Measurements from ENCODE around the gene OXER1. TPM values are rescaled to one million over a fixed set of nuclear protein-coding genes. Genes with fewer than 3 reads are reported as not detected.
A peak's percentile ranks its signal among the peaks of the same experiment; 100 is the strongest.

The OXER1 gene
- total RNA-seq, result not detected
- not detected for polyA plus RNA-seq

DNA sequence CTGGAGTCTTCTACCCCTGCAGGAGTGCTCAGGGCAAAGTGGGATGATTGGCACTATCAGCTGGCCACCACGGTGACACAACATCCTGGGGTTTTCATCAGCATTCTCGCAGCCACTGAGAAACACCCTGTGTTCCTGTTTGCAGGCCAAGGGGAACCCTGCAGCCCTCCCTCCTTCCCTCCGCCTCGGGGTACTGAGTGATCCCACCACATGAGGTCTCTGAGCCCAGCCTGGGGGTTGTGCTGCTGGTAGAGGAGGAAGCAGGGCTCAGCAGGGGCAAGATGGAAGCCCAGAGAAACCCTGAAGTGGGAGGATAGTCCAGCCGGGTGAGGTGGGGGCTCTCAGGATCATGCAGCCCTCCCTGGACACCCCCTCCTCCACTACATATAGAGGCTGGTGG lies at the start of gene OXER1:
OXER1 (minus strand) TSS at position 40 of the 400 bp plus-strand sequence. CDS start 73 bp downstream, outside the sequence.
- peaks cover 4 to 13% of the 10 kb centered on the region in 2 donors for H3K36me3 Mint-ChIP-seq
- H3K4me1 ChIP-seq (ENCODE audit: insufficient read depth, low read length), result no peaks in the 10 kb centered on the region
- no peak within 1 kb of the TSS for H3K4me3 ChIP-seq (ENCODE audit: low read length in 2 of 2)

GRCh38 chr2:42812899-42813479 lies 49.1 kb upstream of the OXER1 start:
- no peak overlapping the region for H3K27ac ChIP-seq (ENCODE audit: low read depth, low read length)
- H3K4me3 ChIP-seq (ENCODE audit: low read length in 2 of 2), result no peak overlapping the region
- peaks cover 0 to 8% of the 10 kb centered on the region in 2 donors for H3K36me3 Mint-ChIP-seq
- ChIA-PET POLR2A (ENCODE audit: partially characterized antibody) (no interaction called here), CTCF (ENCODE audit: partially characterized antibody) (interaction anchor here (0.7 to 1.0 kb wide), 3 partner anchors 15 to 781 kb away, joined by 3 to 6 read pairs (median 5); no protein-coding TSS in a partner anchor)
- no peaks in the 10 kb centered on the region for H3K9me3 ChIP-seq (ENCODE audit: control insufficient read depth in 1 of 2, low read length in 2 of 2)
- H3K27ac Mint-ChIP-seq, result peak overlapping the region in 4 of 7 donors; percentile 3 to 79 (median 75)
- intact Hi-C loops (cut with micrococcal nuclease), result loop anchor here (5.0 kb wide), 1 partner anchor 414 kb away; the partner anchor contains the start of gene ZFP36L2
- H3K4me1 Mint-ChIP-seq, result peaks cover 9 to 33% (median 16%) of the 10 kb centered on the region in 4 donors
- H3K27me3 ChIP-seq (ENCODE audit: insufficient read depth, low read length), result no peaks in the 10 kb centered on the region
- H3K27me3 Mint-ChIP-seq, result peaks cover 0 to 2% of the 10 kb centered on the region in 2 donors
- peaks cover 0 to 5% (median 0%) of the 10 kb centered on the region in 8 donors for H3K9me3 Mint-ChIP-seq
- no peak for DNase-seq
- peaks cover 9% of the 10 kb centered on the region for H3K4me1 ChIP-seq (ENCODE audit: insufficient read depth, low read length)
- no peaks in the 10 kb centered on the region for H3K36me3 ChIP-seq (ENCODE audit: insufficient read depth, low read length)
- peak overlapping the region in 4 of 8 donors; percentile 59 to 76 (median 61) for H3K4me3 Mint-ChIP-seq

More for the DNA sequence above, at the start of gene OXER1:
- no peak for DNase-seq
- H3K27me3 ChIP-seq (ENCODE audit: insufficient read depth, low read length), result no peaks in the 10 kb centered on the region
- no peaks in the 10 kb centered on the region for H3K9me3 ChIP-seq (ENCODE audit: control insufficient read depth in 1 of 2, low read length in 2 of 2)
- H3K27ac ChIP-seq (ENCODE audit: low read depth, low read length), result no peak within 1 kb of the TSS
- Mint-ChIP-seq H3K4me3 (no peak within 1 kb of the TSS), H3K27me3 (no peaks in the 10 kb centered on the region), H3K9me3 (no peaks in the 10 kb centered on the region), H3K27ac (peak within 1 kb of the TSS in 1 of 7 donors; percentile 42), H3K4me1 (no peaks in the 10 kb centered on the region)
- intact Hi-C loops (cut with micrococcal nuclease), result no loop called here
- CTCF ChIA-PET (ENCODE audit: partially characterized antibody), result no interaction called here
- POLR2A ChIA-PET (ENCODE audit: partially characterized antibody), result no interaction called here
- H3K36me3 ChIP-seq (ENCODE audit: insufficient read depth, low read length), result no peaks in the 10 kb centered on the region

GRCh38 chr2:42810971-42811811 lies 47.3 kb upstream of the OXER1 start:
- Histone ChIP-seq H3K4me1 (ENCODE audit: insufficient read depth, low read length) (peaks cover 9% of the 10 kb centered on the region), H3K9me3 (ENCODE audit: control insufficient read depth in 1 of 2, low read length in 2 of 2) (no peaks in the 10 kb centered on the region), H3K27me3 (ENCODE audit: insufficient read depth, low read length) (no peaks in the 10 kb centered on the region), H3K36me3 (ENCODE audit: insufficient read depth, low read length) (no peaks in the 10 kb centered on the region), H3K27ac (ENCODE audit: low read depth, low read length) (peak overlapping the region; percentile 81), H3K4me3 (ENCODE audit: low read length in 2 of 2) (peak overlapping the region; percentile 90 to 98)
- intact Hi-C loops (cut with micrococcal nuclease), result loop anchor here (1.0 to 5.0 kb wide), 7 partner anchors 16 to 971 kb away; partner anchors contain the start of genes COX7A2L, HAAO, THADA and ZFP36L2
- ChIA-PET POLR2A (ENCODE audit: partially characterized antibody) (interaction anchor here (0.6 to 3.3 kb wide), 30 partner anchors 8 to 1551 kb away, joined by 3 to 53 read pairs (median 6); partner anchors contain the start of genes CAMKMT, COX7A2L, DYNC2LI1 and HAAO), CTCF (ENCODE audit: partially characterized antibody) (interaction anchor here (0.6 to 2.7 kb wide), 12 partner anchors 11 to 982 kb away, joined by 3 to 13 read pairs (median 4); no protein-coding TSS in a partner anchor)
- H3K4me1 Mint-ChIP-seq, result peaks cover 9 to 33% (median 17%) of the 10 kb centered on the region in 4 donors
- H3K27me3 Mint-ChIP-seq, result peaks cover 0 to 2% of the 10 kb centered on the region in 2 donors
- H3K9me3 Mint-ChIP-seq, result peaks cover 0 to 5% (median 0%) of the 10 kb centered on the region in 8 donors
- peak; percentile 51 to 64 (median 55) for DNase-seq
- peak overlapping the region; percentile 95 to 99 (median 99) for H3K27ac Mint-ChIP-seq
- H3K4me3 Mint-ChIP-seq, result peak overlapping the region; percentile 93 to 99 (median 97)
- H3K36me3 Mint-ChIP-seq, result peaks cover 0 to 8% of the 10 kb centered on the region in 2 donors

DNA sequence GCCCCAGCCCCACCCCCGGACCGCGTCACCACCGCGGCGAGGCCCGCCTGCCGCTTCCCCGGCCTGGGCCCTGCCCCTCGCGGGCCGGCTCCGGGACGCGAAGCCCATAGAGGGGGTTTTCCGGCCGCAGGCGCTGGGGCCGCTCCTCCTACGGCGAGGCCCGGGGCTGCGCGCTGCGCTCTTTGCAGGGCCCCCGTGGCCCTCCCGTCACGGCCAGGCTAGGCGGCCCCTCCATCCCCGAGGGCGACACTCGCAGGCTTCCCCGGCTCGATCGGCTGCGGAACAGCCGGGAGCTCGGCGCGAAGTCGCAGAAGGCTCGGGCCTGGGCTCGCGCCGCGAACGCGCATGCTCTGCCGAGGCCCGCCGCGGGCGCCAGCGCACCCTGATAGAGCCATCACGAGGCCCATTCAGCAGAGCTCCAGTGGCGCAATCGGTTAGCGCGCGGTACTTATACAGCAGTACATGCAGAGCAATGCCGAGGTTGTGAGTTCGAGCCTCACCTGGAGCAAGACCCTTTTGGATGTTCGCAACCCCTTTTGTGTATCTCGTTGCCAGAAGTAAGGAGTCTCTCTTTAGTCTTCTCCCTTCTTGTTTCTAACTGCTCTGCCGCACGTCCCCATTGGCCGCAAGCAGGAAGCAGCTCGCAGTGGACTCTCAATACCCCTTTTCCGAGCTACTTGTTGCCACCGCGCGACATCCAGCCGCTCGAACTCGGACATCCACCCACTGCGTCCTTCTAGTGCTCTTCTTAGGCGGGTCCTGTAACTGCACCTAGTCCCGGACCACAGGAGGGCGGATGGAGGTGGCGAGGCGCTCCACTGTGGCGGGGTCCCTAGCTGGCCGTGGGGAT lies 46.4 kb upstream of the OXER1 start:
- H3K36me3 Mint-ChIP-seq, result peaks cover 0 to 8% of the 10 kb centered on the region in 2 donors
- peaks cover 0 to 2% of the 10 kb centered on the region in 2 donors for H3K27me3 Mint-ChIP-seq
- Histone ChIP-seq H3K27ac (ENCODE audit: low read depth, low read length) (peak overlapping the region; percentile 81), H3K4me1 (ENCODE audit: insufficient read depth, low read length) (peaks cover 9% of the 10 kb centered on the region), H3K4me3 (ENCODE audit: low read length in 2 of 2) (peak overlapping the region; percentile 90 to 98), H3K27me3 (ENCODE audit: insufficient read depth, low read length) (no peaks in the 10 kb centered on the region), H3K9me3 (ENCODE audit: control insufficient read depth in 1 of 2, low read length in 2 of 2) (no peaks in the 10 kb centered on the region), H3K36me3 (ENCODE audit: insufficient read depth, low read length) (no peaks in the 10 kb centered on the region)
- H3K4me3 Mint-ChIP-seq, result peak overlapping the region; percentile 93 to 99 (median 97)
- ChIA-PET POLR2A (ENCODE audit: partially characterized antibody) (interaction anchor here (0.7 to 3.3 kb wide), 34 partner anchors 9 to 1552 kb away, joined by 3 to 53 read pairs (median 6); partner anchors contain the start of genes CAMKMT, COX7A2L, DYNC2LI1 and HAAO), CTCF (ENCODE audit: partially characterized antibody) (interaction anchor here (0.9 to 2.7 kb wide), 11 partner anchors 10 to 962 kb away, joined by 3 to 13 read pairs (median 4); no protein-coding TSS in a partner anchor)
- peak overlapping the region; percentile 95 to 99 (median 99) for H3K27ac Mint-ChIP-seq
- peak; percentile 96 to 97 (median 97) for DNase-seq
- intact Hi-C loops (cut with micrococcal nuclease), result loop anchor here (1.0 to 5.0 kb wide), 6 partner anchors 18 to 970 kb away; partner anchors contain the start of genes COX7A2L, HAAO, THADA and ZFP36L2
- peaks cover 0 to 5% (median 0%) of the 10 kb centered on the region in 8 donors for H3K9me3 Mint-ChIP-seq
- peaks cover 9 to 33% (median 17%) of the 10 kb centered on the region in 4 donors for H3K4me1 Mint-ChIP-seq

DNA sequence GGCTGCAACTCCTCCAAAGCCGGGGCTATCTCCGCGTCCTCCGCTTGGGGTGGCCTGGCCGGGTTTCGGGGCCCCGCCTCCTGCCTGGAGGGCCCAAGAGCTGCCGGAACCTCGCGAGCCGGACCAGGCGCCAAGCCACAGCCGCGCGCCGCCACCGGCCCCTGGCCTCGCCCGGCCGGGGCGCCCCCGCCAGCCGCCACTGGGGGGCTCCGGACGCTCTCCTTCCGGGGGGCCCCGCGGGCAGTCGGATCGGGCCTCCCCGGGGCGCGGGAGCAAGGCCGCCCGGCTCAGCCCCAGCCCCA lies 45.8 kb upstream of the OXER1 start:
- Histone ChIP-seq H3K36me3 (ENCODE audit: insufficient read depth, low read length) (no peaks in the 10 kb centered on the region), H3K27ac (ENCODE audit: low read depth, low read length) (peak overlapping the region; percentile 81), H3K4me3 (ENCODE audit: low read length in 2 of 2) (peak overlapping the region in 1 of 2 donors; percentile 90), H3K4me1 (ENCODE audit: insufficient read depth, low read length) (peaks cover 9% of the 10 kb centered on the region), H3K27me3 (ENCODE audit: insufficient read depth, low read length) (no peaks in the 10 kb centered on the region), H3K9me3 (ENCODE audit: control insufficient read depth in 1 of 2, low read length in 2 of 2) (no peaks in the 10 kb centered on the region)
- Mint-ChIP-seq H3K27ac (peak overlapping the region; percentile 91 to 98 (median 95)), H3K27me3 (peaks cover 0 to 6% of the 10 kb centered on the region in 2 donors), H3K4me1 (peaks cover 9 to 33% (median 17%) of the 10 kb centered on the region in 4 donors), H3K4me3 (peak overlapping the region; percentile 76 to 87 (median 82)), H3K9me3 (peaks cover 0 to 5% (median 0%) of the 10 kb centered on the region in 8 donors), H3K36me3 (peaks cover 0 to 8% of the 10 kb centered on the region in 2 donors)
- ChIA-PET CTCF (ENCODE audit: partially characterized antibody) (interaction anchor here (1.0 to 2.7 kb wide), 7 partner anchors 9 to 963 kb away, joined by 3 to 13 read pairs (median 4); no protein-coding TSS in a partner anchor), POLR2A (ENCODE audit: partially characterized antibody) (interaction anchor here (0.7 to 3.3 kb wide), 27 partner anchors 9 to 1552 kb away, joined by 3 to 53 read pairs (median 6); partner anchors contain the start of genes CAMKMT, COX7A2L, DYNC2LI1 and HAAO)
- intact Hi-C loops (cut with micrococcal nuclease), result loop anchor here (1.0 to 5.0 kb wide), 6 partner anchors 17 to 969 kb away; partner anchors contain the start of genes COX7A2L, HAAO, THADA and ZFP36L2
- DNase-seq, result peak in 2 of 5 donors; percentile 76 to 77

Data from CD4-positive, alpha-beta memory T cell (primary cell).